ENCODE data around the gene ADARB2. TPM values are rescaled to one million over a fixed set of nuclear protein-coding genes. Genes with fewer than 3 reads are reported as not detected.
A peak's percentile ranks its signal among the peaks of the same experiment; 100 is the strongest.

ADARB2 gene
- total RNA-seq, 3 donors from 2014 or later, result 0.03 to 0.05 TPM; not detected in 1

DNA sequence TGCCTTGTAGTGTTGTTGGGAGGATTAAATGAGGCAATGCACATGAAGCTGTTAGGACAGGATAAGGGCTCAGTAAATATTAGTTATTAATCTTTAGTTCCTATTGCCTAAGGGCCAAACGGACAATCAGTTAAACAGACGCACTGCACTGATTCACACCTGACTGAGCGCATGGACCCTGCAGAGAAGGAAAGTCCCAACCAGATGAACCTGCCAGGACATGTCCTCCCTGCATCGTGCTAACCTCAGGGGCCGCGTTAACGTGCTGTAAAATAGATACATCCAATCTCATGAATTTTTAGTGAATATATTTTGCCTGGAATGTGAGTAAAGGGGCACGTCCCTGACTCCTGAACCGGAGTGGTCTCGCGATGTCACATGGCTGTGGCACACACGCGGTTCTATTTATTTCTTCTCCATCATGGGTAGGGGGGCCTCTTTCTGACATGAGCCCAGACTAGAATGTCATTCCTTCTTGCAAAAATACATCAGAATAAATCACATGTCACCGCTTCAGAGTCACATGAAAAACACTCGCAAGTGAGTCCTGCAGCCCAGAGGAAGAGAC is 12.3 kb downstream of the ADARB2 start:
- Mint-ChIP-seq H3K4me1 (ENCODE audit: low read depth) (no peaks in the 10 kb centered on the region), H3K27me3 (ENCODE audit: low read depth) (peaks cover 38% of the 10 kb centered on the region), H3K36me3 (ENCODE audit: insufficient read depth) (no peaks in the 10 kb centered on the region), H3K4me3 (no peak overlapping the region), H3K9me3 (no peaks in the 10 kb centered on the region)
- DNase-seq, result no peak
- ATAC-seq, result no peak

- Mint-ChIP-seq H3K4me3 (no peak overlapping the region), H3K9me3 (no peaks in the 10 kb centered on the region), H3K27me3 (ENCODE audit: low read depth) (peaks cover 56% of the 10 kb centered on the region), H3K4me1 (ENCODE audit: low read depth) (peaks cover 5% of the 10 kb centered on the region), H3K36me3 (ENCODE audit: insufficient read depth) (no peaks in the 10 kb centered on the region)
- ATAC-seq (no peak), DNase-seq (no peak)
Observed at GRCh38 chr10:1716839-1717238, 20.5 kb downstream of the ADARB2 start.

DNA sequence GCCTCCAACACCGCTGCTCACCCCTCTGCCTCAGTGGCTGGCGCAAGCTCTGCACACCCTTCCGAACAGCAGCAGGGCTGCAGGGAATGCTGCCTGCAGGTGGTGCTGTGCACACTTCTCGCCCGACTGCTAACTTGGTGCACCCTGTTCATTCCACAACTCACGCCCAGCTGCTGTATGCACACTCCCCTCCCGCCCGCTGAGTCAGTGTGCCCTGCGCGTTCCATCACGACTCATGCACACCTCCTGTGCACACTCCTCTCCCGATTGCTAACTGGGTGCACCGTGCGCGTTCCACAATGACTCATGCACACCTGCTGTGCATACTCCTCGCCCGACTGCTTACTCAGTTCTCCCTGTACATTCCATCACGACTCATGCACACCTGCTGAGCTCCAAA is 21.5 kb downstream of the ADARB2 start:
- Mint-ChIP-seq H3K36me3 (ENCODE audit: insufficient read depth) (no peaks in the 10 kb centered on the region), H3K9me3 (no peaks in the 10 kb centered on the region), H3K4me3 (no peak overlapping the region), H3K27me3 (ENCODE audit: low read depth) (peaks cover 62% of the 10 kb centered on the region), H3K4me1 (ENCODE audit: low read depth) (peaks cover 5% of the 10 kb centered on the region)
- peak; percentile 75 to 88 for ATAC-seq
- no peak for DNase-seq

DNA sequence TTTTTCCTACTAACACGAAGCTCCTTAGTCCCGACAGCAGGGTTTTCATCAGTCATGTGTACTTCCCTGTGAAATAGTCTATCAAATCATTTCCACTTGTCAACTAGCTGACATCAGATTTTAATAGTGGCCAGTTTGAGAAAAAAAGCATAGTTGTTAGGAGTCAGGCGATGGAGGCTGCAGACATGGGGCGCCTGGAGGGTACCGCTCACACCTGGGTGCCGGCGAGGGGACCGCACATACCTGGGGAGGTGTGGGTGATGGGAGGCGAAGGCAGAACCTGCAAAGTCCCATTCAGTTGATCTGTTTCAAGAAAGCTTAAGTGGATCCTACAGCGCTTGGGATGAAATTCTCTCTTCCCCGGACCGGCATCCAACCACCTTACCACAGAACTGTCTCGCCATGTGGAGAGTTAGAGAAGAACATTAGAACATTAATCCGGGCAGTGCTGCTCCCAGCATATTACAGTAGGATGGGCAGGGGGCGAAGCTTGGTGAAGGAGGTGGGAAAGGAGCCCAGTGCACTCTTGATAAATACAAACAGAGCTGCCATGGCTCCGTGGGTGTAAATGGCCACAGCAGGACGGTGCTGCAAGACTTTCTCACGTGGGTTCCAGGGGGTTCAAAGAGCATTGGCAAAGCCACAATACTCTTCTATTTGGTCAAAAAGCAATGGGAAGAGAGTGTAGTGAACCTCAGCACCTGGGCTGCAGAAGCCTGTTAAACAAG is 24.2 kb downstream of the ADARB2 start:
- peaks cover 59% of the 10 kb centered on the region for H3K27me3 Mint-ChIP-seq (ENCODE audit: low read depth)
- H3K36me3 Mint-ChIP-seq (ENCODE audit: insufficient read depth), result no peaks in the 10 kb centered on the region
- no peak for ATAC-seq
- no peak overlapping the region for H3K4me3 Mint-ChIP-seq
- no peak for DNase-seq
- peaks cover 5% of the 10 kb centered on the region for H3K4me1 Mint-ChIP-seq (ENCODE audit: low read depth)
- H3K9me3 Mint-ChIP-seq, result no peaks in the 10 kb centered on the region

GRCh38 chr10:1712314-1712713 is 25.0 kb downstream of the ADARB2 start:
- Mint-ChIP-seq H3K36me3 (ENCODE audit: insufficient read depth) (no peaks in the 10 kb centered on the region), H3K27me3 (ENCODE audit: low read depth) (peaks cover 51% of the 10 kb centered on the region), H3K4me1 (ENCODE audit: low read depth) (peaks cover 12% of the 10 kb centered on the region), H3K4me3 (no peak overlapping the region), H3K9me3 (no peaks in the 10 kb centered on the region)
- no peak for ATAC-seq
- DNase-seq, result no peak

- Mint-ChIP-seq H3K9me3 (no peaks in the 10 kb centered on the region), H3K36me3 (ENCODE audit: insufficient read depth) (no peaks in the 10 kb centered on the region), H3K4me1 (ENCODE audit: low read depth) (peaks cover 20% of the 10 kb centered on the region), H3K27me3 (ENCODE audit: low read depth) (peaks cover 39% of the 10 kb centered on the region), H3K4me3 (no peak overlapping the region)
- ATAC-seq (no peak), DNase-seq (no peak)
Observed at GRCh38 chr10:1709161-1709560, 28.2 kb downstream of the ADARB2 start.

DNA sequence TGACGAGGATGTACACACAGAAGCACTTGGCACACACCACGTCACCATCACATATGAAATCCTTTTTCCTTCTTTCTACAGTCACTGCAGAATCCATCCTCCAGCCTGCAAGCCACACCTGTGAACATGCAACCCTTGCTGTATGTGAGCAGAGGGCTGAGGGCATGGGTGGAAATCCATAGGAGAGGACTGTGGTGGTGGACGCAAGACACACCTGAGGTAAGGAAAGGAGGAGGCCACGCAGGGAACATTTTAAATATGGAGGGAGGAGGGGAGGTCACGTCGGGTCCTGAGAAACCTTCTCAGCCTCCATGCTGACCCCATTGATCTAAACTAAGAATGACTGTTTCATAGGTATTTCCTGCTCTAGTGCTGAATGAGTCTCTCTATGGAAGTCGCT is 28.6 kb downstream of the ADARB2 start:
- ATAC-seq, result no peak
- no peaks in the 10 kb centered on the region for H3K9me3 Mint-ChIP-seq
- H3K4me1 Mint-ChIP-seq (ENCODE audit: low read depth), result peaks cover 20% of the 10 kb centered on the region
- H3K36me3 Mint-ChIP-seq (ENCODE audit: insufficient read depth), result no peaks in the 10 kb centered on the region
- peaks cover 36% of the 10 kb centered on the region for H3K27me3 Mint-ChIP-seq (ENCODE audit: low read depth)
- no peak for DNase-seq
- no peak overlapping the region for H3K4me3 Mint-ChIP-seq

GRCh38 chr10:1706711-1707110 is 30.6 kb downstream of the ADARB2 start:
- ATAC-seq (peak in 1 of 2 donors; percentile 46), DNase-seq (no peak)
- peaks cover 40% of the 10 kb centered on the region for H3K27me3 Mint-ChIP-seq (ENCODE audit: low read depth)
- H3K4me1 Mint-ChIP-seq (ENCODE audit: low read depth), result peaks cover 20% of the 10 kb centered on the region
- no peaks in the 10 kb centered on the region for H3K9me3 Mint-ChIP-seq
- peaks cover 2% of the 10 kb centered on the region for H3K36me3 Mint-ChIP-seq (ENCODE audit: insufficient read depth)
- H3K4me3 Mint-ChIP-seq, result no peak overlapping the region

GRCh38 chr10:1706256-1706655 is 31.1 kb downstream of the ADARB2 start:
- peaks cover 42% of the 10 kb centered on the region for H3K27me3 Mint-ChIP-seq (ENCODE audit: low read depth)

GRCh38 chr10:1698185-1698584 is 39.1 kb downstream of the ADARB2 start:
- Mint-ChIP-seq H3K36me3 (ENCODE audit: insufficient read depth) (peaks cover 2% of the 10 kb centered on the region), H3K4me3 (no peak overlapping the region), H3K4me1 (ENCODE audit: low read depth) (no peaks in the 10 kb centered on the region), H3K27me3 (ENCODE audit: low read depth) (peaks cover 23% of the 10 kb centered on the region), H3K9me3 (no peaks in the 10 kb centered on the region)
- no peak for DNase-seq
- no peak for ATAC-seq

More at GRCh38 chr10:1706256-1706655, 31.1 kb downstream of the ADARB2 start:
- ATAC-seq, result no peak
- H3K4me3 Mint-ChIP-seq, result no peak overlapping the region
- no peak for DNase-seq
- peaks cover 2% of the 10 kb centered on the region for H3K36me3 Mint-ChIP-seq (ENCODE audit: insufficient read depth)
- H3K9me3 Mint-ChIP-seq, result no peaks in the 10 kb centered on the region
- H3K4me1 Mint-ChIP-seq (ENCODE audit: low read depth), result peaks cover 20% of the 10 kb centered on the region

GRCh38 chr10:1696106-1696505 is 41.2 kb downstream of the ADARB2 start:
- no peaks in the 10 kb centered on the region for H3K9me3 Mint-ChIP-seq
- DNase-seq (no peak), ATAC-seq (no peak)
- no peaks in the 10 kb centered on the region for H3K36me3 Mint-ChIP-seq (ENCODE audit: insufficient read depth)
- no peak overlapping the region for H3K4me3 Mint-ChIP-seq
- H3K4me1 Mint-ChIP-seq (ENCODE audit: low read depth), result no peaks in the 10 kb centered on the region
- H3K27me3 Mint-ChIP-seq (ENCODE audit: low read depth), result peaks cover 19% of the 10 kb centered on the region

DNA sequence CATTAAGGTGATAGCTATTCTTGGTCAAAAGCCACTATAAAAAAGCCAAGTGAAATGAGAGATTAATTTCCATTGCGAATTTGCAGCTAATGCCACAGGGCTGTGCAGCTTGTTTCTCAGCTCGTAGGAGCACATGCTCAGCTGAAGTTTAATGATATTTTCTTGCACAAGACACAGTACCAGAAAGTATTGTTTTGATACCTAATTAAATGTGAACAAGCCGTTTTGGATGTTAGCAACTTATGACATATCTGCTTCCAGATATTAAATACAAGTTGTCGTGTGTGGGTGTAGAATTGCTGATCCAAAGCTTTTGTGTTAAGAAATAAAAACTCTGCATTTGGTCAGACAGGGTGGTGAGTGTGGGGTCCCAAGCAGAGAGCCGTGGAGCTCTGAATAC is 47.2 kb downstream of the ADARB2 start:
- Mint-ChIP-seq H3K4me3 (no peak overlapping the region), H3K36me3 (ENCODE audit: insufficient read depth) (no peaks in the 10 kb centered on the region), H3K27me3 (ENCODE audit: low read depth) (peaks cover 24% of the 10 kb centered on the region), H3K9me3 (no peaks in the 10 kb centered on the region), H3K4me1 (ENCODE audit: low read depth) (no peaks in the 10 kb centered on the region)
- DNase-seq (no peak), ATAC-seq (no peak)

DNA sequence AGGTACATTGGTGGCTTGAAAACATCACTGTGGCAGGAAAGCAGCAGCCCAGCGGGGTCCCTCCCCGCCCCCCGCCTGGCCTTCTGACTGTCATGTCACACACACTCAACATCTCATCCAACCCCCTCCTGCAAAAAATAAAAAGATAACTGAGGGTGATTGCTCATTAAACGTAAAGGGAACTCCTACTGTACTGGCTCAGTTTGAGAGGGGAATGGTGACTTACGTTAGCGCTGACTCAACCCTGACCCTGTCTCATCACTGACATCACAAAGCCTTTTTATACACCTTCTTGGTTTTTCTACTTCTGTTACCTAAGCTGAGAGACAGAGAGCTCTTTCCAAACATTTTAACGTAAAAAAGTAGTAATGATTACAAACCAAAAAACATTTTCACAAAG is 48.8 kb downstream of the ADARB2 start:
- no peaks in the 10 kb centered on the region for H3K36me3 Mint-ChIP-seq (ENCODE audit: insufficient read depth)
- H3K4me3 Mint-ChIP-seq, result no peak overlapping the region
- H3K27me3 Mint-ChIP-seq (ENCODE audit: low read depth), result peaks cover 26% of the 10 kb centered on the region
- H3K9me3 Mint-ChIP-seq, result no peaks in the 10 kb centered on the region
- ATAC-seq, result no peak
- no peak for DNase-seq
- H3K4me1 Mint-ChIP-seq (ENCODE audit: low read depth), result no peaks in the 10 kb centered on the region

DNA sequence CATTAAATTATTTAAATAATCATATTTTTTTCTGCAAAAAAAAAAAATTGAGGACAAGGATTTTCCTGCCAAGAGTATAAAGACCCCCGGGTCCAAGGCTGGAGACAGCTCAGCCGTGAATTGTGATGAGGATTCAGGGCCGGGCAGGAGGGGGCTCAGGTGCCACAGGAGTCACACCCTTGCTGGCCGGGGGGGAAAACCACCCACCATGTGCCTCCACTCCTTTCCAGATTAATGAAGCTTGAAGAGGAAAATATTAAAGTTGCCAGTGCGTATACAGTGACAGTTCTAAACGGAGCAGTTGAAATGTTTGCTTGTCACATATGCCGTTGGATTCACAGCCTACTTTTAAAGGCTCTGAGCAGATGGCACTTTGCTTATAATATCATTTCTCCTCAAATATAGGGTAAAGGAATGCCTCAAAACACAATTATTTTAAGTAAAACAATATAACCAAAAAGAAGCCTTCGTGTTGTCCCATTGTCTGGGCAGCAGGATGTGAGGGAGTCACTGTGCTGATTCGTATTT is 49.6 kb downstream of the ADARB2 start:
- Mint-ChIP-seq H3K36me3 (ENCODE audit: insufficient read depth) (no peaks in the 10 kb centered on the region), H3K27me3 (ENCODE audit: low read depth) (peaks cover 31% of the 10 kb centered on the region), H3K4me3 (no peak overlapping the region), H3K4me1 (ENCODE audit: low read depth) (no peaks in the 10 kb centered on the region), H3K9me3 (no peaks in the 10 kb centered on the region)
- no peak for ATAC-seq
- DNase-seq, result no peak

DNA sequence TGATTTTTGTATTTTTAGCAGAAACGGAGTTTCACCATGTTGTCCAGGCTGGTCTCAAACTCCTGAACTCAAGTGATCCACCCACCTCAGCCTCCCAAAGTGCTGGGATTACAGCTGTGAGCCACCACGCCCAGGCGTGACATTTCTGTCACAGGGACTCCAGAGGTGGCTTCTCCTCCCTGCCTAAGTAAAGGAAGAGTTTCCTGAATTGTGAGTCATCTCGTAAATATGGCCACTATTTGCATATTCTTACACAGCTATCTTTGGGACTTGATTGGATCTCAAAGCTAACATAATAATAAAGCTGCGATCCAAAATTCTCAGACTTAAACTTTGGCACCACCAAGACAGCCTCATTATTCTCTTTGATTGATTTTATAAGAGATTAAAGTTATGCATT is 50.1 kb downstream of the ADARB2 start:
- Mint-ChIP-seq H3K27me3 (ENCODE audit: low read depth) (peaks cover 30% of the 10 kb centered on the region), H3K4me3 (no peak overlapping the region), H3K9me3 (no peaks in the 10 kb centered on the region), H3K4me1 (ENCODE audit: low read depth) (no peaks in the 10 kb centered on the region), H3K36me3 (ENCODE audit: insufficient read depth) (no peaks in the 10 kb centered on the region)
- no peak for ATAC-seq
- no peak for DNase-seq
